Fibroblast of villous mesenchyme (primary cell): ENCODE measurements around the gene HHIP. TPM values are rescaled to one million over a fixed set of nuclear protein-coding genes. Genes with fewer than 3 reads are reported as not detected.

Experiments used
- DNase-seq: peaks from one replicate; pipeline ENCODE4 v3.0.0-alpha.2; 2010; ENCODE audit warnings: low read depth
- H3K4me3 ChIP-seq: 2 replicates; pipeline ENCODE4 v1.5.1; 2011; ENCODE audit warnings: low read depth, mild to moderate bottlenecking, low read length
- CTCF ChIP-seq: IDR thresholded peaks from 2 replicates; pipeline ENCODE4 v1.5.1; 2012; ENCODE audit warnings: low read depth, mild to moderate bottlenecking, low read length; ENCODE audit not compliant: insufficient read depth
- total RNA-seq: library from RNA; depleted of rRNA; stranded (reverse); fragments of >200 nt; gene quantifications from 2 replicates; pipeline ENCODE4 v1.2.3, GENCODE V29; 2012

HHIP gene
- total RNA-seq, 1 donor = 1.7 TPM

- H3K4me3 ChIP-seq = no peak overlapping the region
- TF ChIP-seq CTCF = no peak
- DNase-seq = peak; percentile 33
These were observed 74.5 kb downstream of the HHIP start for GRCh38 chr4:144720491-144720890.

GRCh38 chr4:144721994-144722393, 76.0 kb downstream of the HHIP start:
- DNase-seq = no peak

GRCh38 chr4:144723471-144723870, 77.5 kb downstream of the HHIP start:
- H3K4me3 ChIP-seq = no peak overlapping the region
- DNase-seq = no peak
- TF ChIP-seq CTCF = no peak

More at GRCh38 chr4:144721994-144722393, 76.0 kb downstream of the HHIP start:
- TF ChIP-seq CTCF = no peak
- no peak overlapping the region for H3K4me3 ChIP-seq

GRCh38 chr4:144729175-144729574, 83.2 kb downstream of the HHIP start:
- DNase-seq = no peak
- no peak for TF ChIP-seq CTCF
- no peak overlapping the region for H3K4me3 ChIP-seq

- TF ChIP-seq CTCF = no peak
- no peak for DNase-seq
- no peak overlapping the region for H3K4me3 ChIP-seq
These were observed 86.8 kb downstream of the HHIP start for GRCh38 chr4:144732584-144733428.

- DNase-seq = no peak
- no peak overlapping the region for H3K4me3 ChIP-seq
- TF ChIP-seq CTCF = no peak
These were observed 87.6 kb downstream of the HHIP start for GRCh38 chr4:144733566-144733965.
